HG03196 (cell line): ENCODE results near the gene GTSE1.
A peak's percentile ranks its signal among the peaks of the same experiment; 100 is the strongest.
"Not testable (repeated sequence)": the region's sequence is repeated elsewhere in the genome, so short reads cannot be mapped to it uniquely, and the experiment has no call there.

Source experiments
- ATAC-seq: cut with Tn5 transposase; IDR thresholded peaks from one replicate; pipeline ENCODE4 v1.9.1; 2021; ENCODE audit not compliant: unreplicated experiment

The GTSE1 gene

DNA sequence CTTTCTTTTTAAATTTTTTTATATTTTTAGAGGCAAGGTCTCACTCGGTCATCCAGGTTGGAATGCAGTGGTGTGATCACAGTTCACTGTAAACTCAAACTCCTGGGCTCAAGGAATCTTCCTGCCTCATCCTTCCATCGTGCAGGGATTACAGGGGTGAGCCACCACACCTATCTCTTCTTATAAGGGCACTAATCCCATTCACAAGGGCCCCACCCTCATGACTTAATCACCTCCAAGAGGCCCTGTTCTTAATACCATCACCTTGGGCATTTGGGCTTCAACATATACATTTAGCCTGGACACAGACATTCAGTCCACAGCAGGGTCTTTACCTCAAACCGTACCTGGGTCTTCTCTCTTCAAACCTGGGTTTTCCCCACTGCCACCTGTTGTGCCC is 4.5 kb upstream of the GTSE1 start:
- ATAC-seq: no peak

DNA sequence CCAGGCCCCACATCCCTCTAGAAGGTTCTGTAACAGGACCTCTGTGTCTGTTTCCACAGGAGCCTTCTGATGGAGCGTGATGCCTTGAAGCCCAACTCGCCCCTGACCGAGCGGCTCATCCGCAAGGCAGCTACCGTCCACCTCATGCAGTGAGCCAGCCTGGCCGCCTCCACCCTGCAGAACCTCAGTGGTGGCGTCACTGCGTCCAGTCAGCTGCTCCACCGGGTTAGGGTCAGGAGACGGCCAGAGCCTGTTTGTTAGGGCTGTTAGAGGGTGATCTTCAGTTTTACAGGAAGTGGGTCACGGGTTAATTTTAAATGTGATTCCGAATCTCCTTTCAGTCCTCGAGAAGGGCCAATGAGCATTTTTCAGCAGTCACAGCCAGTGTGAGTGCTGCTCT is 3.9 kb upstream of the GTSE1 start:
- ATAC-seq: no peak

GRCh38 chr22:46293577-46294260 is 3.0 kb upstream of the GTSE1 start:
- ATAC-seq: no peak

DNA sequence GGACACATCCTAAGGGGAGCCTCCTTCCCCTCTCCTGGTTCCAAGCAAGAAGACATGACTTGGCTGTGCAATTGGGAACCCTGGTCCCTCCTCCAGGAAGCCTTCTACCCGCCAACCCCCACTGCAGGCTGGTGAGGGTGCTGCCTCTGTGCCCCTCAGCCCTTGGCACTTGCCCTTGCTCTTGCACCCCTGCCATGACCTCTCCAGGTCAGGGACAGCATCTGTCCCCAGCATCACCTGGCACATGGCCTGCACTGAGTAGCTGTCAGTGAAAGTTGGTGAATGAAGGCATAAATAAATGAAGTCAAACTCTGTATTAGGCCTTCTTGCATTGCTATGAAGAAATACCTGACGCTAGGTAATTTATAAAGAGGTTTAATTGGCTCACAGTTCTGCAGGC is 1.9 kb upstream of the GTSE1 start:
- ATAC-seq: no peak

GRCh38 chr22:46295277-46295971 is 1.2 kb upstream of the GTSE1 start:
- ATAC-seq: no peak

- ATAC-seq: peak; percentile 19
Observed at GRCh38 chr22:46297151-46297812, 612 bp downstream of the GTSE1 start.

DNA sequence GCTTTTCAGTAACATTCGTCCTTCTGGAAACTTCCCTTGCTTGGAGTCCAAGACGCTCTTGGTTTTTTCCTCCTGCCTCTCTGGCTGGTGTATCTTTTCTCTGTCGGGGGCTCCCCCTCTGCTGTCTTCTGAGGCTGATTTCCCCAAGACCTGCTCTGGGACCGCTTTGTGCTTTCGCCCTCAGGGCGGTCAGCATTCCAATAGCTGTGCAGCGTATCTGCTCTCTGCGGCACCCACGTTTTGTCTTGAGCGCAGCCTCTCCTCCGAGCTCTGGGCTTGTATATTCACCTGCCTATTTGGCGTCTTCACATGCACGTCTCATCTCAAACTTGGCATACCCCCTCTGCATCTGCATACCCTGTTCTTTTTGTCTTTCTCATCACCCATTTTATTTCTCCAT is 2.4 kb downstream of the GTSE1 start:
- no peak for ATAC-seq

- ATAC-seq: no peak
Observed at GRCh38 chr22:46300491-46300890, 3.8 kb downstream of the GTSE1 start.

DNA sequence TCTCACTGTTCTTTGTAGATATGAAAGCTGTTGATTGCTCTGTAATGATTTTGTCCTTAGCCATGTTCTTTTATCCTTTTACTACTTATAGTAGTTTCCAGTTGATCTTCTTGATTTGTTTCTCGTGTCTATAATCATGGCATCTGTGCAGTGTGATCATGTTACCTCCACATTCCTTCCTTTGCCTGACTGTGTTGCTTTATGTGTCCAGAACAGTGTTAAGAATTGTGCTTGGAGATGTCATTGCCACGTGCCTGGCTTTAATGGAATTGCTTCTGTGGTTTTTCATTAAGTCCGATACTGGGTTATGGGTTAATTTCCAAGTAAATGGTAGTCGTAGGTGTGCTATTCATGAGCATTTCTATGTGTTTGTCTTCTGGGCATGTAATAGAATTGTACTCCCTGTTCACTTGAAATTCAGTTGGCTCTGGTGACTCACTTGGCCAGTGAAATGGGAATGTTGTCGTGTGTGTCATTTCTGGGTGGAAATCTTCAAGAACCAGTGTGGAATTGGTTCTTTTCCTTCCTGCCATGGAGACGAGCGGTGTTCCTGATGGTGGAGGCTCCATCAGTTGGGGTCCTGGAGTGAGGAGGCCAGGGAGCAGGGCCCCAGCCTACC is 6.8 kb downstream of the GTSE1 start:
- no peak for ATAC-seq

DNA sequence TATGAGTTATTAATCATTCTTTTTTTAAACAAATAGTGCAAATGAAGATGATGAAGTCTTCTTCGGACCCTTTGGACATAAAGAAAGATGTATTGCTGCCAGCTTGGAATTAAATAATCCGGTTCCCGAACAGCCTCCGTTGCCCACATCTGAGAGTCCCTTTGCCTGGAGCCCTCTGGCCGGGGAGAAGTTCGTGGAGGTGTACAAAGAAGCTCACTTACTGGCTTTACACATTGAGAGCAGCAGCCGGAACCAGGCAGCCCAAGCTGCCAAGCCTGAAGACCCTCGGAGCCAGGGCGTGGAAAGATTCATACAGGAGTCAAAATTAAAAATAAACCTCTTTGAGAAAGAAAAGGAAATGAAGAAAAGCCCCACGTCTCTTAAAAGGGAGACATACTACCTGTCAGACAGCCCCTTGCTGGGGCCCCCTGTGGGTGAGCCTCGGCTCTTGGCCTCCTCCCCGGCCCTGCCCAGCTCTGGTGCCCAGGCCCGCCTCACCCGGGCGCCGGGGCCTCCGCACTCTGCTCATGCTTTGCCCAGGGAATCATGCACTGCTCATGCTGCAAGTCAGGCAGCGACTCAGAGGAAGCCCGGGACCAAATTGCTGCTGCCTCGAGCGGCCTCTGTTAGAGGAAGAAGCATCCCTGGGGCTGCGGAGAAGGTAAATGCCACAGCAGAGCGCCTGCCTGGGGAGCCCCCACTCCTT is 11.8 kb downstream of the GTSE1 start:
- no peak for ATAC-seq

GRCh38 chr22:46309526-46310085 is 12.9 kb downstream of the GTSE1 start:
- no peak for ATAC-seq

- ATAC-seq: no peak
Observed at GRCh38 chr22:46312056-46312455, 15.4 kb downstream of the GTSE1 start.

DNA sequence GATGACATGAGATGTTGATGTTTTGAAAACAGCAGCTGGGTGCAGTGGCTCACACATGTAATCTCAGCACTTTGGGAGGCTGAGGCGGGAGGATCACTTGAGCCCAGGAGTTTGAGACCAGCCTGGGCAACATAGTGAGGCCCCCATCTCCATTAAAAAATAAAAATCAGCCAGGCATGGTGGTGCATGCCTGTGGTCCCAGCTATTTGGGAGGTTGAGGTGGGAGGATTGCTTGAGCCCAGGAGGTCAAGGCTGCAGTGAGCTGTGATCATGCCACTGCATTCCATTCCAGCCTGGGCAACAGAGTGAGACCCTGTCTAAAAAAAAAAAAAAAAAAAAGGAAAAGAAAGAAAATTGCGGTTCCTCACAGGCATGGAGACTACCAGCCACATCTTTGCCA is 16.2 kb downstream of the GTSE1 start:
- ATAC-seq: not testable (repeated sequence)

GRCh38 chr22:46315976-46316375 is 19.3 kb downstream of the GTSE1 start:
- ATAC-seq: no peak

DNA sequence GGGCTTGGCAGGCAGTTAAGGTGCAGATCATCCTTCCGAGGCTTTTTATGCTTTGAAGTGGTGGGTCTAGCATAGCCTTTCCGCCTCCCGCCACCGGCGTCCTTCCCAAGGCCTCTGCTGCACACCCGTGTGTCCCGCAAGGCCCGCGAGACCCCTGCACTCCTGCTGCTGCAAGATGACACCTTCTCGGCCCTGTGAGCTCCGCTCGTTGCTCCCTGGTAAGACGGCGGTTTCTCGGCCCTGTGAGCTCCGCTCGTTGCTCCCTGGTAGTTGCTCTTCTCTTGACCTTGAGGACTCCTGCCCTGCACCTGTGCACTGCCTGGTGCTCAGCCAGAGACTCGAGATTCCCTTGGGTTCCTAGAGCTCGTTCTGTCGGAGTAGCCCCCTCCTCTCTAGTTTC is 21.0 kb downstream of the GTSE1 start:
- no peak for ATAC-seq

GRCh38 chr22:46318576-46318975 is 21.9 kb downstream of the GTSE1 start:
- ATAC-seq: no peak

DNA sequence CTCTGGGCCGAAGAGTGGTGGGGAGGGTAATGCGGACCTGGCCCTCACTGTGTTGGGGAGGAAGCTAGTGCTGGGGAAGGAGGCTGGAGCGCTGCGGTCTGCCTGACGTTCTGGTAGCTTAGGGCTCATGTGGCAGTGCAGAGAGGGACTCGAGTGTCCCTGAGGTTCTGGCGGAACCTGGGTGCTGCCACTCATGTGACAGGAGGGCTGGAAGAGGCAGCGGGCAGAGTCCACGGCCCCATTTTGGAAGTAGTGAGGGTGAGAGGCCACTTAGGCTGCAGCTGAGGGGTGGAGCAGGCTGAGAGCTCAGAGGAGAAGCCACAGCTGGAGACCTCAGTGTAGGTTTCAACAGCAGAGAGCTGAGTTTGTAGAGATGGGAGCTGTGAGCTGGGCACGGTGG is 22.6 kb downstream of the GTSE1 start:
- no peak for ATAC-seq

- no peak for ATAC-seq
Observed at GRCh38 chr22:46320166-46320710, 23.6 kb downstream of the GTSE1 start.

DNA sequence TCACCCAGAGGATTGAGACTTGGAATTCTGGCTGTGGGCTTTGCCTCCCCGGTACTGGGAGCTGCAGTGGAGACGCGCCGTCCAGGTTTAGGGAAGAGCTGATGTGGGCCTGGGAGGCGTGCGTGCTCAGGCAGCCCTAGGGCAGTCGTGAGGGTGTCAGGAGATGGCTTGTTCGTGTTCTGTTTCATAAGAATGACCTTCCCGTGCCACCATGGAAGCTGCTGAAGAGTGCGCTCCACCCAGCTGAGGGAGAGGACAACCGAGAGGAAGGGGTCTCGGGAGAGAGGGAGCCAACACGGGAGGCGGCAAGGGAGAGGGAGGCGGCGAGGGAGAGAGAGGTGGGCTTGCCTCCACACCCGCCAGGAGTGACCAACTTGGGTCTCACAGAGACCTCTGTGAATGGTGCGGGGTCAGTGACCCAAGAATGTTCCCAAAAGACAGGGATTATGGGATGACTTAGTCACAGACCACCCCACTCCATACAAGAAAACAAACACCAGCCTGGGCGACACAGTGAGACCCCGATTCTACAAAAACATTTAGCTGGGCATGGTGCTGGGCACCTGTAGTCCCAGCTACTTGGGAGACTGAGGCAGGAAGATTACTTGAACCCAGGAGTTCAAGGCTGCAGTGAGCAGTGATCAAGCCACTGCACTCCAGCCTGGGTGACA is 24.2 kb downstream of the GTSE1 start:
- ATAC-seq: no peak

GRCh38 chr22:46322711-46323110 is 26.0 kb downstream of the GTSE1 start:
- ATAC-seq: no peak
